DMS 273 (cell line): ENCODE measurements around the gene TRPM6.

Experiments used
- DNase-seq: peaks from one replicate; lab custom pipeline; 2025; ENCODE audit not compliant: unreplicated experiment; lab: John Stamatoyannopoulos, UW

Gene TRPM6

DNA sequence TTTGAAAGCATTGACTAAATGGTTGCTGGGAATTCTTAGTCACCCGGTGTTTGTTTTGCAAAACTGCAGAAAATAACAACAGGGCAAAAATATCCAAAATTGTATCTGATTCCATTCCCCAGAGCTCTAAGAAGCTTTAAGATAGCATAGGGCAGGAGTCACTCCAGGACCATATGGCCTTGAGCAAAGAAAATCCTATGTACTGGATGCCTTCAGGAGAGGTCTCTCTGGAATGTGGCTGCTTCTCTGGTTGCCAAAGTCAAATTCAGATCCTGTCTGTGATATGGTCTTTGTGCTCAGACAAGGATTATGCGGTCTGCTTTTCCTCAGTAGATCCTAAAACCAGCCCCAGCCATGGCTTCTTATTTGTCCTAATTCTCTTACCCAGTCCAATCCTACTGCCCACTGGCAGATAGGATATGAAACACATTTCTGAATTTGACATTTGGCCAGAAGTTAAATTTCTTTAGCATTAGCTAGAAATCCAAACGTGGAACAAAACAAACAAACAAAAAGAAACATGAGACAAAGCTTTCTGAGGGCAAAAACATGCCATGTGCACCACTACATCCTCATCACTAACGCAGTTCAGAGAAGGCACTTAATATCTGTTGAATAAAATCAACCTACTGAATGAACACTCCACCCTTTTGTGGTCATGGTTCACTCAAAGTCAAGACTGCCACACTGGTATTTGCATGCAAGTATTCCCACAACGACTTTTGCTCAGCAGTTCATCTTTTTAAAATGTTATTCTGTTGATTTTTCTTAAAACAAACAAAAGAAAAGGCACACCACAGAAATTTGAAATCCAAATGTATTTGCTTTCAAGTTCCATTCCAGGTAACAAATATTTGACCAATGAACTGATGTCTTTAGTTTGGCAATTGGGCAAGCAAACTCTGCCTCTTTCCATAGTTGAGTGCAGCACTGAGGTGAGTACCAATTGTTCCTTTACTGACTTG is 165.7 kb downstream of the TRPM6 start:
- DNase-seq: no peak

DNA sequence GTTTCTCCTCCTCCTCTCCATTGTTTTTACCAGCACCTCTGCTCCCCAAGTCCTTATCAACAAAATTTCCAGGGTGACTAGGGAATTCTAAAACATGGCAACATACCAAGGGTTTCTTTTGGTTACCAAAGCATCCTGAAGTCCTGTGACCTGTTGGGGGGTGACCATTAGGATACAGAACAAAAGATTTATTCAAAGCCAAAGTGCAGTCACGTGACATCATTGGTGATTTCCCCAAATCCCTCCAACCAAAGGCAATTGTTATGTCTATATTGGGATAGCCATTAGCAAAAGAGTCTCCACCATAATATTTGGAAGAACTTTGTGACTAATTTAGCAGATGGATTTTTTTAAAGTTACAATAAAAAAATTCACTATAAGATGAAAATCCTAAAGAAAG is 168.4 kb downstream of the TRPM6 start:
- DNase-seq: no peak

DNA sequence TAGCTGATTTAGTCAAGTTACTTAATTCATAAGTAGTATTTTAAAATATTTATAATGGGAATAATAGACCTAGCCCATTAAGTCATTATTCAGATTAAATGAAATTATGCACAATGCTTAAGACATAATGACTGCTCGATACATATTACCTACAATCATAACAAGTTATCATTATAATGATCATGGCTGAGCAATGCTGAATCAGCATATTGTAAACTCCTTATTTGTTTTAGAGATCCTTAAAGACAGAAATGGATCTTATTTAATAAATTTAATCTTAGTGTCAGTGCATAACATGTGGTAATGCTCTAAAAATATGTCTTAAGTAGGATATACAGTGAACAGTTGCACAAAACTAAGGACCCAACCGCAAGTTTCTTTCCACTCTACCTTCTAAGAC is 169.0 kb downstream of the TRPM6 start:
- no peak for DNase-seq

DNA sequence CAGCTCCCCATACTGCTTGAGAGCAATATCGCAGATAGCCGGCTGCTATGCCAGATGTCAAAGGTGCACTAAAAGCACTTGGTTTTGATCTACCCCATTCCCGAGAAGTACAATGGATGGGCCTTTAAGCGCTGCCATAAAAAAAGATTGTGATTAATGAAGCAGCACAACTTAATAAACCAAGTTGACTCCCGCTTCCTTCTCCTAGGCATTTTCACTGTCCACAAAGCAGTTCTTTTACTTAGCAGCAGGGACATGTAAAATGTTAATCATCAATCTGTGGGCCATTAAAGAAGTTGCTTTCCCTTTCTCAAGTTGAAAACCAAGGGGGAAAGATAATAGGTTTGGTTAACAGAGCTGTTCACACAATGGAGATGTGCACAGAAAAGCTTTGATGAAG is 176.4 kb downstream of the TRPM6 start:
- DNase-seq: no peak

DNA sequence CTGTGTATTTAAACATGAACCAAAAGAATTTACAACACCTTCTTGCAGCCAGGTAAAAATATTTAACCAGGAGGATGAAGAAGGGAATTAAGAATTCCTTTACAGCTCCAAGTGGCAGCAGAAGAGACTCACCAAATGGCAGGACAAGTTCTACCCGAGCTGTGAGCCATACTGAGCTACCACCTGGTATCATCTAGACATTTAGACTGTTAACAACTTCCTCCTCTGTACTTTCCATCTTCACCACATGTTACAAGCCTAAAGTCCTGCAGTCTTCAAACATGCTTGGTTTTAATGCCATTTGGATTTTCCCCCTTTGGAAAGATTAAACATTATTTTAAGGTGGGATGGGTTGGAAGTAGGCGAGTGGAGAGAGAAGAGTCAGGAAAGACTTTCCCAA is 190.2 kb downstream of the TRPM6 start:
- DNase-seq: no peak

DNA sequence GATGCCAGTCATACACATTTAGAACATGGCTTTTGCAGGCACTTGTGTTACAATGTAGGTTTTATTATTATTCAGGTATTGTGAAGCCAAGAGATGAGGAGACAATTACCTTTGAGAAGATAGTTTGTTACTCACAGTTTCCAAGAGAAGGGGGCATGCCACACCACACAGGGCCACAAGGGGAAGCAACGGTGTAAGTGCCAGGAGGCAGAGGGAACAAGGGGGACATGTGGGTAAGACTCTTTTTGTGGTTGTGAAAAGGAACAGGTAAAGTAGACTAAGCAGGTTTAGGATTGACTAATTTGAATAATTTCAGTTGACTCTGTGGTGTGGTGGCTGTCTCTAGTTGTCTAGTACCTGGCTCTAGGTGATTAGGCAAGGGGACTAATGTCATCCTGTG is 191.2 kb downstream of the TRPM6 start:
- no peak for DNase-seq

DNA sequence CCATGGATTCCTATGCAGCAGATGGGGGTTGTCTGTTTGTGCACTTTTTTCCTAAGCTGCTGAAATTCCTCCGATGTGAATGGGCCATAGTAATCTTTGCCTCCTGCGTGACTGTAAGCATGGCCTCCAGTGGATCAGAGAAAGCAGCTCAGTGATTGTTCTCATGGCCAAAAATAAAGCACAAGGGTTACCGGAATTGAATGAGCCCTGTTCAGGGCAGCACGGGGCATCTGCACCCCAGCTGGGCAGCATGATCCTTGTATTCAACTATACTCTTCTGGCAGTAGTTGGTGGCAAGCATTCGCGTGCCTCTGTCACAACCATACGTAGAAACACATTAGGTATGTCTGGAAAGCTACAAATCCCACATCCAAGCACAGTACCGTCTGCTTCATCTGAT is 196.7 kb downstream of the TRPM6 start:
- no peak for DNase-seq

DNA sequence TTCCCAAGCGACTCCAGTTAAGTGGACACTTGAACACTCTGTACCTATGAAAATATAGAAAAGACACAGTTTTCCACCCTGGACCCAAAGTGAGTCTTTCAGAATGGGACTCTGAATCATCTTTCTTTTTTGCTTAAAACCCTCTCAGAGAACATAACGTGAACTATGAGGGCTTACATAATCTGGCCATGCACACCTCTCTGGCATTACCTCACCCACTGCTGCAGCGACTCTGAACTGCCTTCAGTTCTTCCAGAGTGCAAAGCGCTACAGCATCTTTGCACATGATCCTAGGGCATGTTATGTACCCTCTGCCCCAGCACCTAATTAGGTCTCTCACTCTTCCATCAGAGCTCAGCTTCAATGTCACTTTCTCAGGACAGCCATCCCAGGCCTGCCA is 204.4 kb downstream of the TRPM6 start:
- DNase-seq: no peak

DNA sequence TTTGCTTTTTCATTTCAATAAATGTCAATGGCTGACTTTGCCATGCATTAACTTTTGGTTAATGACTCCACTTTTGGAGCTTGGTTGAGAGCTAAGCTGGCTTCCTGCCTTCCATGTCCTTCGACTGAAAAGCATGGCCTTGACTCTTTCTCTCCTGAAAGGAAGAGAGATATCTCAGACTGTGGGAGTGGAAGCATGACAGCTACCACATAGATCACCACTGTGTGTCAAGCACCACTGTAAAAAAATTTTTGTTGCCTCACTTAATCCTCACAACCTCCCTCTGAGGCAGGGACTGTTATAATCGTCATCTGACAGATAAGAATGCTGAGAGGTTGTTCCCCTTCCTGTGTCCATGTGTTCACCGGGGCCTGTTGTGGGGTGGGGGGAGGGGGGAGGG is 205.8 kb downstream of the TRPM6 start:
- no peak for DNase-seq

DNA sequence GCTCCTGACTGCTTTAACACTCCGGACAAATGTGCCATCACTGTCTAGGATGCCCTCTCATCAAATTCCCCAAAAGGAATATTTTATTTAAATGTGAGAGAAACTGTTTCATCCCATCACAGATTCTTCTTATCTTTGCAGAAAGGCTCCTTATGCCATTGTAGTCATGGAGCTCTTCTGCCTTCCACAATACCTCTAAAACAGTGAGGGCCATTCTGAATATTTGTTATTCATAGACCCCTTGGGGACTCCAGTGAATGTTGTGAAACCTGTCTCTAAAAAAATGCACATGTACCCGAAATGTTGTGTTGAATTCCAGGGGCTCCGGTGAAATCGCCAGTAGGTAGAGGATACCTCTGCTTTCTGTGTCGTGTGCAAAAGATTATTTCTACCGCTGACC is 213.6 kb downstream of the TRPM6 start:
- no peak for DNase-seq
